ENCODE results near the gene RFX4.
"Not testable (repeated sequence)": the region's sequence is repeated elsewhere in the genome, so short reads cannot be mapped to it uniquely, and the experiment has no call there.

GRCh38 chr12:106692033-106692432 is 109.2 kb downstream of the RFX4 start:
- not testable (repeated sequence) for TF ChIP-seq POLR2A, POLR2AphosphoS5 (IDR thresholded peaks at IDR 0.05)

Data from upper lobe of left lung (tissue), 4 donors.